ENCODE results near the gene ELAVL3. TPM values are rescaled to one million over a fixed set of nuclear protein-coding genes. Genes with fewer than 3 reads are reported as not detected.

ELAVL3 gene
- total RNA-seq, 1 experiment from 2014 or later = not detected

DNA sequence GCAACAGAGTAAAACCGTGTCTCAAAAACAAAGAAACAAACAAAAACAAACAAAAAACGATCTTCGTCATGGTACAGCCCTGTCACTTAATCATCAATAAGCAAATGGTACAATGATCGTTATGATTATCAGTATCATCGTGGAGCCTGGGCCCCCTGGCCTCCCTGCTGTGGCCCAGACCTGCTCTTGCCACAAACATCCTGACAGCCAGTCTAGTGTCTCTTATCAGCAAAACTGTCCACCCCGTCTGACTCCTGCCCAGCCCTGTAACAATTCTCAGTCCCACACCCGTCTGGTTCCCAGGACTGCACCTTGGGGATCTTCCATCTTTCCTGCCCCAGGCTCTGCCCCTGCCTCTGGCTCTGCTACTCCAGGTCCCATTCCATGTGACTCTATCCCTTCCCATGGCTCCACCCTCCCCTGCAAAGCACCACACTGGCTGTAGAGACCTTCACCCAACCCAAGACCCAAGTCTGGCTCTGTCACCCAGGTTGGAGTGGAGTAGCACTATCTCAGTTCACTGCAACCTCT, 19.1 kb upstream of the ELAVL3 start:
- intact Hi-C loops (cut with micrococcal nuclease; ENCODE audit: unreplicated experiment) (no loop called here), in situ Hi-C loops (cut with HindIII; ENCODE audit: low pct_unique_long_range_greater_than_20kb, low sequenced_read_pairs) (no loop called here)
- no TSS peak for BruUV-seq (replicated peaks)
- H3K36me3 ChIP-seq (ENCODE audit: control insufficient read depth, insufficient read depth, low read length) = no peaks in the 10 kb centered on the region
- ATAC-seq (no peak), DNase-seq (ENCODE audit: low read depth, low spot score) (no peak)
- H3K4me1 ChIP-seq (ENCODE audit: control insufficient read depth, insufficient read depth, low read length) = peaks cover 3% of the 10 kb centered on the region; the same call in 1 of the 2 replicates
- H3K4me3 ChIP-seq (ENCODE audit: low read depth in 2 of 2, low read length in 2 of 2) = no peak overlapping the region
- ChIA-PET CTCF (no interaction called here), POLR2A (no interaction called here)
- H3K27ac ChIP-seq (ENCODE audit: low read length) = no peak overlapping the region
- TF ChIP-seq, protein P1, sequence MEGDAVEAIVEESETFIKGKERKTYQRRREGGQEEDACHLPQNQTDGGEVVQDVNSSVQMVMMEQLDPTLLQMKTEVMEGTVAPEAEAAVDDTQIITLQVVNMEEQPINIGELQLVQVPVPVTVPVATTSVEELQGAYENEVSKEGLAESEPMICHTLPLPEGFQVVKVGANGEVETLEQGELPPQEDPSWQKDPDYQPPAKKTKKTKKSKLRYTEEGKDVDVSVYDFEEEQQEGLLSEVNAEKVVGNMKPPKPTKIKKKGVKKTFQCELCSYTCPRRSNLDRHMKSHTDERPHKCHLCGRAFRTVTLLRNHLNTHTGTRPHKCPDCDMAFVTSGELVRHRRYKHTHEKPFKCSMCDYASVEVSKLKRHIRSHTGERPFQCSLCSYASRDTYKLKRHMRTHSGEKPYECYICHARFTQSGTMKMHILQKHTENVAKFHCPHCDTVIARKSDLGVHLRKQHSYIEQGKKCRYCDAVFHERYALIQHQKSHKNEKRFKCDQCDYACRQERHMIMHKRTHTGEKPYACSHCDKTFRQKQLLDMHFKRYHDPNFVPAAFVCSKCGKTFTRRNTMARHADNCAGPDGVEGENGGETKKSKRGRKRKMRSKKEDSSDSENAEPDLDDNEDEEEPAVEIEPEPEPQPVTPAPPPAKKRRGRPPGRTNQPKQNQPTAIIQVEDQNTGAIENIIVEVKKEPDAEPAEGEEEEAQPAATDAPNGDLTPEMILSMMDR (IDR thresholded peaks at IDR 0.05) = no peak
- TF ChIP-seq TCF7L2 (IDR thresholded peaks at IDR 0.05; ENCODE audit: low read depth, low read length) (no peak), POLR2AphosphoS5 (IDR thresholded peaks at IDR 0.05; ENCODE audit: low read depth, low read length) (no peak)
- TF ChIP-seq, protein P2, sequence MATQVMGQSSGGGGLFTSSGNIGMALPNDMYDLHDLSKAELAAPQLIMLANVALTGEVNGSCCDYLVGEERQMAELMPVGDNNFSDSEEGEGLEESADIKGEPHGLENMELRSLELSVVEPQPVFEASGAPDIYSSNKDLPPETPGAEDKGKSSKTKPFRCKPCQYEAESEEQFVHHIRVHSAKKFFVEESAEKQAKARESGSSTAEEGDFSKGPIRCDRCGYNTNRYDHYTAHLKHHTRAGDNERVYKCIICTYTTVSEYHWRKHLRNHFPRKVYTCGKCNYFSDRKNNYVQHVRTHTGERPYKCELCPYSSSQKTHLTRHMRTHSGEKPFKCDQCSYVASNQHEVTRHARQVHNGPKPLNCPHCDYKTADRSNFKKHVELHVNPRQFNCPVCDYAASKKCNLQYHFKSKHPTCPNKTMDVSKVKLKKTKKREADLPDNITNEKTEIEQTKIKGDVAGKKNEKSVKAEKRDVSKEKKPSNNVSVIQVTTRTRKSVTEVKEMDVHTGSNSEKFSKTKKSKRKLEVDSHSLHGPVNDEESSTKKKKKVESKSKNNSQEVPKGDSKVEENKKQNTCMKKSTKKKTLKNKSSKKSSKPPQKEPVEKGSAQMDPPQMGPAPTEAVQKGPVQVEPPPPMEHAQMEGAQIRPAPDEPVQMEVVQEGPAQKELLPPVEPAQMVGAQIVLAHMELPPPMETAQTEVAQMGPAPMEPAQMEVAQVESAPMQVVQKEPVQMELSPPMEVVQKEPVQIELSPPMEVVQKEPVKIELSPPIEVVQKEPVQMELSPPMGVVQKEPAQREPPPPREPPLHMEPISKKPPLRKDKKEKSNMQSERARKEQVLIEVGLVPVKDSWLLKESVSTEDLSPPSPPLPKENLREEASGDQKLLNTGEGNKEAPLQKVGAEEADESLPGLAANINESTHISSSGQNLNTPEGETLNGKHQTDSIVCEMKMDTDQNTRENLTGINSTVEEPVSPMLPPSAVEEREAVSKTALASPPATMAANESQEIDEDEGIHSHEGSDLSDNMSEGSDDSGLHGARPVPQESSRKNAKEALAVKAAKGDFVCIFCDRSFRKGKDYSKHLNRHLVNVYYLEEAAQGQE (IDR thresholded peaks at IDR 0.05; ENCODE audit: insufficient read depth in 1 of 2, low read depth in 2 of 2, low read length in 1 of 2) = no peak
- H3K27me3 ChIP-seq (ENCODE audit: control insufficient read depth, insufficient read depth, low read length) = no peaks in the 10 kb centered on the region
- H3K9me3 ChIP-seq (ENCODE audit: control insufficient read depth, insufficient read depth, low read depth, low read length) = no peaks in the 10 kb centered on the region

DNA sequence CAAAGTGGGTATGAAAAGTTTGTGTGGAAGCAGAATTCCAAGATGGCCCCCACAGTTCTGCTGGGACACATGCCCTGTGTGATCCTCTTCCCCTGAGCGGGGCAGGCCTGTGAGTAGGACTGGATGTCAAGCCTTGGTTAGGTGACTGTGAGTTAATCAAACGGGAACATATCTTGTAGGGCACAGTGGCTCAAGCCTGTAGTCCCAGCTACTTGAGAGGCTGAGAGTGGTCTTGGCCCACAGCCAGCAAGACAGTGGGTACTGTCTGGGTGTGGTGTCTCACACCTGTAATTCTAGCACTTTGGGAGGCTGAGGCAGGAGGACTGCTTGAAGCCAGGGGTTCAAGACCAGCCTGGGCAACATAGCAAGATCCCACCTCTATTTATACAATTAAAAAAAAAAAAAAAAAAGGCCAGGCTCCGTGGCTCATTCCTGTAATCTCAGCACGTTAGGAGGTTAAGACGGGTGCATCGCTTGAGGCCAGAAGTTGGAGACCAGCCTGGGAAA, 18.4 kb upstream of the ELAVL3 start:
- in situ Hi-C loops (cut with HindIII; ENCODE audit: low pct_unique_long_range_greater_than_20kb, low sequenced_read_pairs) (no loop called here), intact Hi-C loops (cut with micrococcal nuclease; ENCODE audit: unreplicated experiment) (no loop called here)
- no peak for DNase-seq (ENCODE audit: low read depth, low spot score)
- POLR2A ChIA-PET = no interaction called here
- Histone ChIP-seq H3K36me3 (ENCODE audit: control insufficient read depth, insufficient read depth, low read length) (no peaks in the 10 kb centered on the region), H3K4me1 (ENCODE audit: control insufficient read depth, insufficient read depth, low read length) (no peaks in the 10 kb centered on the region; the same call in 1 of the 2 replicates), H3K4me3 (ENCODE audit: low read depth in 2 of 2, low read length in 2 of 2) (no peak overlapping the region), H3K27ac (ENCODE audit: low read length) (no peak overlapping the region), H3K9me3 (ENCODE audit: control insufficient read depth, insufficient read depth, low read depth, low read length) (no peaks in the 10 kb centered on the region), H3K27me3 (ENCODE audit: control insufficient read depth, insufficient read depth, low read length) (no peaks in the 10 kb centered on the region)
- BruUV-seq (replicated peaks) = no TSS peak
- no peak for TF ChIP-seq POLR2AphosphoS5 (IDR thresholded peaks at IDR 0.05; ENCODE audit: low read depth, low read length)
- TF ChIP-seq, protein P2 (IDR thresholded peaks at IDR 0.05; ENCODE audit: insufficient read depth in 1 of 2, low read depth in 2 of 2, low read length in 1 of 2) = no peak
- TF ChIP-seq, protein P1 (IDR thresholded peaks at IDR 0.05) = no peak
- TF ChIP-seq TCF7L2 (IDR thresholded peaks at IDR 0.05; ENCODE audit: low read depth, low read length) = no peak
- TF ChIP-seq SIN3A (IDR thresholded peaks at IDR 0.05; ENCODE audit: borderline replicate concordance, insufficient read depth, low read depth, low read length) = no peak
- CTCF ChIA-PET = no interaction called here
- no peak for ATAC-seq
